SHP77 (cell line): Measurements from ENCODE around the gene SERP1.
"Not testable (repeated sequence)": the region's sequence is repeated elsewhere in the genome, so short reads cannot be mapped to it uniquely, and the experiment has no call there.

Experiments used
- DNase-seq, 2 experiments: peaks; one replicate each; lab custom pipeline; 2025; lab: John Stamatoyannopoulos, UW

Gene SERP1

GRCh38 chr3:150538324-150539208, 7.7 kb downstream of the SERP1 start:
- DNase-seq, result peak in 1 of 2 experiments; percentile 4

DNA sequence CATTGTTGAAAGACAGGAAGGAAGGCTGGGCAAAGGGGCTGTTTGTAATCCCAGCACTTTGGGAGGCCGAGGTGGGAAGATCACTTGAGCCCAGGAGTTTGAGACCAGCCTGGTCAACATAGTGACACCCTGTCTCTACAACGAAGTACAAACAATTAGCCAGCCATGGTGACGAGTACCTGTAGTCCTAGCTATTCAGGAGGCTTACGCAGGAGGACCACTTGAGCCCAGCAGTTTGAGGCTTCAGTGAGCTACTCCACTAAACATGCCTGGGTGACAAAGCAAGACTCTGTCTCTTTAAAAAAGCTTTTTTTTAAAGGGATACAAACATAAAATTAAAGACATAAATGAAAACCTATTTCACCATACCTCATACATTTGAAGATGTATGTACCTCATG, 11.1 kb downstream of the SERP1 start:
- no peak for DNase-seq

DNA sequence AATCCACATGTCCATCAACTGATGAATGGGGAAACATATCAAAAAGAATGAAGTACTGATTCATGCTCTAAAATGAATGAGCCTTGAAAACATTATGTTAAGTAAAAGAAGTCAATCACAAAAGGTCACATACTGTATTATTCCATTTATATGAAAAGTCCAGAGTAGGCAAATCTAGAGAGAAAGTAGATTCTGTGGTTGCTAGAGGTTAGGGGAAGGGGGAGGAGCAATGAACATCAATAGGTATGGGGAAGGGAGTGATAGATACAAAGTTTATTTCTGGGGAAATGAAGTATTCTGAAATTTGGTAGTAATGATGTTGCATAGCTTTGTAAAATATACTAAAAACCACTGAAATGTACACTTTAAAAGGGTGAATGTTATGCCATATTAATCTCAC, 14.5 kb downstream of the SERP1 start:
- no peak for DNase-seq

DNA sequence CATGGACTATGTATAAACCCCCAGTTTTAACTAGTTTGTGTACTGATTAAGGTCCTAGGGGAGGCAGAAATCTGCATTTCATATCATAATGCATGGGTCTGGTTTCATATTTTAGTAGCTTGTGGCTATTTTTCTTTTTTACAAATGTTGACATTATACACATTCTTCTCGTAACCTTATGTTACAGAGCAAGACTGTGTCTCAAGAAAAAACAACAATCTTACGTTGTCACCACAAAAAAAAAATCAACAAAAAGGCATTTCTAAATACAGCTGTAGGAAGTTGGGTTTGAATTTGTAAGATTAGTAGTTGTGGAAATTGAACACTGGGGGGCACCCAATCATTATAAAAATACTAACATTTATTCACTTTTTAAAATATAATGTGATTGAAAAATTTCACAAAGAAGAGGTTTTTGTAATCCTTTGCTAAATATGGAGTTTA, 17.9 kb downstream of the SERP1 start:
- no peak for DNase-seq

- DNase-seq, result no peak
Observed at GRCh38 chr3:150527464-150528255, 18.6 kb downstream of the SERP1 start.

DNA sequence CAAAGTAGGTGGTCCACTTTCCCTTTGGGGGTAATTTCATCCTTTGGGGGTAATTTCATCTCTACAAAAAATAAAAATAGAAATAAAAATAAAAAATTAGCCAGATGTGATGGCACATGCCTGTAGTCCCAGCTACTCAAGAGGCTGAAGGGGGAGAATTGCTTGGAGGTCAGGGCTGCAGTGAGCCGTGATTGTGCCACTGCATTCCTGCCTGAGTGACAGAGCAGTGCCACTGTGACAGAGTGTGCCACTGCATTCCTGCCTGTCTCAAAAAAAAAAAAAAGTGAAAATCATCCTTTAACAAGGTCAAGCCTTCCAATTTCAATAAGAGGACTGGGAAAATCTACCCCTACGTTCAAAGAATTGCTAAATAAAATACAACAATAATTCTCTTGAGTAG, 22.8 kb downstream of the SERP1 start:
- no peak for DNase-seq

DNA sequence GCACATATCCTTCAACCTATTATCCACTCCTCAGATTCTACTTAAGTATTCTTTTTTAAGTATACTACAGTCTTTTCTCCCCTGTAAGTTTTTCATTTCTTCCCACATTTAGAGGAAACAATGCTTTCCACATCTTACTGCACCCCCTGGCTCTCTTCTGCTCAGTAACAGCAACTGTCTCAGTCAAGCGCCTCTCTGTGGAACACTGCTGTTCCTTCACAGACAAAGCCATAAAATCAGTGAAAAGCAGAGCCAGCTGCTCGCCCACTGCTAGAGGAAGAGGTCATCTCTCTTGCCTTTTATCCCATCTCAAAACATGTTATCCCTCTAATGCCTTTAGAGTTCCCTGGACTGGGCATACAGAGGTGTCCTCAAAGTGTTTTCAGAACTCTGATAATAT, 24.8 kb downstream of the SERP1 start:
- peak in 1 of 2 experiments; percentile 16 for DNase-seq

DNA sequence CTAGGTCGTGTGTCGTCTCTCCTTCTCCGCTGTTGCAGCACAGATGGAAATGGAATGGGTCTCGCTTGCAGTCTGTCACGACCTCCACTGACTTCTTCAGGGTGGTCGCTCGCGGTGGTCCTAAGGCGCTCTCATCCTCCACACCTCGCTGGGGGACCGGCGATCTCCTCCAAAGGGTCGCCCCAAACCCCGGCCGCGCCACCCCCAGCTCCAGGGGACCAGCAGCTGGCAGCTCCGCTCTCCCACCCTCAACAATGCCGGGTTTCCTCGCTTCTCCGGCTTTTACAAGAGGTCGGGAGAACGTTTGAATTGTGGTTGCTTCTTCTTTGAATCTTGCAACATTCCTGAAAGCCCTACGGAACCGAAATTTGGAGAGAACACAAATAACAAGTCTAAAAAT, 25.9 kb downstream of the SERP1 start:
- DNase-seq, result no peak

DNA sequence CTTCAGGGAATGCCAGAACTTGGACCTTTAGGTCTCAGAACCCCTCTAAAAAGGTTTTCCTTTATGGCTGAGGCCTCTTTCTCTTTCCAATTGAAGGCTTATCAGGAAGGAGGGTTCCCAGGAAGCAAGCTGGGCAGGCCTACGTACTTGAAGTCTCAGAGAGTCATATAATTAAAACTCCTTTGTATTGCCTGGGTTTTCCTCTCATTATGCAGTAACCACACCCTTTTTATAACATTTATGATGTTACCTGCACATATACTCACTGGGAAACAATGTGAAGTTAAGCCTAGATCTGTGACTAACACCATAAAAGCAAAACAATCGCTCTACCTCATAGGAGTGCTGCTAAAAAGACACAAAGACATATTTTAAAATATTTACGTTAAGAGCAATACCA, 27.3 kb downstream of the SERP1 start:
- DNase-seq, result no peak

- DNase-seq, result no peak
Observed at GRCh38 chr3:150515210-150515609, 31.1 kb downstream of the SERP1 start.

- no peak for DNase-seq
Observed at GRCh38 chr3:150511122-150511821, 35.0 kb downstream of the SERP1 start.

DNA sequence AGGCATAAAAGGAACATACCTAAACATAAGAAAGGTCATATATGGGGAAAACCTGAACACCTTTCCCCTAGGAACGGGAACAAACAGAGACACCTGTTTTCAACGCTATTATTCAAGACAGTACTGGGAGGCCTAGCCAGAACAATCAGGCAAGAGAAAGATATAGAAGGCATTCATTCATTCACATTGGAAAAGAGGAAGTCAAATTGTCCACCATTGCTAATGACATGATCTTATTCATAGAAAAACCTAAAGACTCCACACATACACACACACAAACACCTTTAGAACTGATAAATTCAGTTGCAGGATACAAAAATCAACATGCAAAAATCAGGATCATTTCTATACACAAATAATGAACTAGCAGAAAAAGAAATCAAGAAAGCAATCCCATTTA, 36.5 kb downstream of the SERP1 start:
- no peak for DNase-seq

DNA sequence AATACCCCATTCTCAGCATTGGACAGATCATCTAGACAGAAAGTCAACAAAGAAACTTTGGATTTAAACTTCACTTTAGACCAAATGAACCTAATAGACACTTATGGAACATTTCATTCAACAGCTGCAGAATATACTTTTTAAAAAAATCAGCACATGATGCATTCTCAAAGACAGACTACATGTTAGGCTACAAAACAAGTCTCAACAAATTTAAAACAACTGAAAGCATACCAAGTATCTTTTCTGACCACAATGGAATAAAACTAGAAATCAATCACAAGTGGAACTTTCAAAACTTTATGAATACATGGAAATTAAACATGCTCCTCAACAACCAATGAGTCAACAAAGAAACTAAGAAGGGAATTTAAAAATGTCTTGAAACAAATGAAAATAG, 37.9 kb downstream of the SERP1 start:
- DNase-seq, result no peak

- no peak for DNase-seq
Observed at GRCh38 chr3:150504483-150504882, 41.8 kb downstream of the SERP1 start.

DNA sequence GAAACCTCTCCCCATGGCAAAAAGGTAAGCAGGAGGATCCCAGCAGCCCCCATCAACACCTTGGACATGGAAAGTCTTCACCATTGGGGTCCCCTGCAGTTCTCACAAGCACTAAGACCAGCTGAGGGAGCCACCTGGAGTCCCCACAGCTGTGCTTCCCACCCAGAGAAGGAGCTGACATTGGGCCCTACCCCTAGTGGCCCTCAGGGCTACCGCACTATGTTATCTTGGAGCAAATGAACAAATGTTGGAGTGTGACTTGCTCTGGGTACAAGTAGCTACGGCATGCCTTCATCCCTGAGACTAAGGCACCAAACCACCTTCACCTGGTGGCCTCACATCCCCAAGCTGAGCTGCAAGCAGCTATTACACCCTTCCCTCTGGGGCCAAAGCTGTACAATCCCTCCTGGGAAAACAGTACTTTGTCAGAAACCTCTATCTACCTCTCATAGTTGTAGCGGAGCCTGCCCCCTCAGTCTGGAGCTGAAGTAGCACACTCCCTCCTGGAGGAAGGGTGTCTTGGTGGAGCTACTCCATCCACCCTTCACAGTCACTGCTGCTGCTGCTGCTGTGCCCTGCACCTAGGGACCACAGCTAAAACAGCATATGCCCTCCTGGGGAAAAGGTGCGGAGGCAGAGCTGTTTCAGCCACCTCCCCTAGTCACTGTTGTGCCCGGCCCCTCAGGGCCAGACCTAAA, 42.7 kb downstream of the SERP1 start:
- DNase-seq, result no peak

DNA sequence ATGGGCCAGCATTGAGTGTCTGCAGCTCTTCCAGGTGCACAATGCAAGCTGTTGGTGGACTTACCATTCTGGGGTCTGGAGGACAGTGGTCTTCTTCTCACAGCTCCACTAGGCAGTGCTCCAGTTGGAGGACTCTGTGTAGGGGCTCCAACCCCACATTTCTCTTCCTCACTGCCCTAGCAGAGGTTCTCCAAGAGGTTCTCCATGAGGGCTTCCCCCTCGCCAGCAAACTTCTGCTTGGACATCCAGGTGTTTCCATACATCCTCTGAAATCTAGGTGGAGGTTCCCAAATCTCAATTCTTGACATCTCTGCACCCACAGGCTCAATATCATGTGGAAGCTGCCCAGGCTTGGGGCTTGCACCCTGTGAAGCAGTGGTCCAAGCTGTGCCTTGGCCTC, 45.3 kb downstream of the SERP1 start:
- not testable (repeated sequence) for DNase-seq

GRCh38 chr3:150497956-150498355, 48.3 kb downstream of the SERP1 start:
- no peak for DNase-seq

DNA sequence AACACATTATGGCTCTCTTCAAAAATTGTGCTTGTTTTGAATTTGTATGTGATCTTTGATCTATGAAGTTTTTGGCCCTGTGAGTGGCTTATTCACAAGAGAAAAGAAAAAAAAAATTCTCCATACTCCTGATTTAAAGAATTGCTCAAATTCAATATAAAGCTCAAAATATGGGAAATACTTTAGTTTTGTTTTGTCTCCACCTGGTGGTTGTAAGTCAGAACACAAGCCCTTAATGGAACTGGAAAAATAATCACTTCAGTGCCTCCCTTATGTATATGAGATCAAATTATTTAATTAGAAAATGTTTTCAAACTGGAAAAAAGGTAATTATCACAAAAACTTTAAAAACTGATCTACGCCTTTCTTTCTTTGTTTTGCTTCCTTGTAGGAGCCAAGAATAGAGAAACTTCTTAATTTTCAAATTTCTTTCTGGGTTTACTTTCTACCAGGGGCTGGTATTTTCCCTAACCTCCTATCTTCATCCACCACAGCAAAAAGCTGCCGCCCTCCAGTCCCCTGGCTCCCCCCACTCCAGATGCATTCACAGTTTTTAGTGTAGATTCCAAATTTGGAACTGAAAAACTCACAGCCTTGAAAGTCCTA, 50.6 kb downstream of the SERP1 start:
- peak; percentile 3 to 7 for DNase-seq

GRCh38 chr3:150495149-150495548, 51.1 kb downstream of the SERP1 start:
- DNase-seq, result no peak

- DNase-seq, result no peak
Observed at GRCh38 chr3:150494411-150494977, 51.8 kb downstream of the SERP1 start.
